H9 (cell line): ENCODE results near the gene CPT1C. TPM values are rescaled to one million over a fixed set of nuclear protein-coding genes. Genes with fewer than 3 reads are reported as not detected.
A peak's percentile ranks its signal among the peaks of the same experiment; 100 is the strongest.
"Not testable (repeated sequence)": the region's sequence is repeated elsewhere in the genome, so short reads cannot be mapped to it uniquely, and the experiment has no call there.

Source experiments
- DNase-seq: peaks from one replicate; pipeline ENCODE4 v3.0.0-alpha.2; 2017
- H2AFZ ChIP-seq: one replicate; pipeline ENCODE4 v1.6.1; 2013; ENCODE audit warnings: mild to moderate bottlenecking, low read length, control low read depth, moderate library complexity
- H2AK5ac ChIP-seq: 2 replicates; pipeline ENCODE4 v1.6.1; 2013; ENCODE audit warnings: low read length, control low read depth, mixed read lengths; ENCODE audit not compliant: insufficient read length
- H2BK120ac ChIP-seq: one replicate; pipeline ENCODE4 v1.6.1; 2013; ENCODE audit warnings: low read depth, mild to moderate bottlenecking, low read length, control low read depth, inconsistent platforms; ENCODE audit not compliant: poor library complexity, severe bottlenecking
- H2BK12ac ChIP-seq: 2 replicates; pipeline ENCODE4 v1.6.1; 2013; ENCODE audit warnings: low read length, control low read depth, mixed read lengths, low read depth; ENCODE audit not compliant: insufficient read length
- H2BK15ac ChIP-seq: 2 replicates; pipeline ENCODE4 v1.6.1; 2013; ENCODE audit warnings: low read depth, low read length, control low read depth
- H2BK20ac ChIP-seq: one replicate; pipeline ENCODE4 v1.6.1; 2013; ENCODE audit warnings: low read depth, mild to moderate bottlenecking, low read length, control low read depth, inconsistent platforms; ENCODE audit not compliant: poor library complexity, severe bottlenecking
- H2BK5ac ChIP-seq: 2 replicates; pipeline ENCODE4 v1.6.1; 2013; ENCODE audit warnings: low read length, control low read depth, mixed read lengths; ENCODE audit not compliant: insufficient read length
- H3K14ac ChIP-seq: 2 replicates; pipeline ENCODE4 v1.6.1; 2013; ENCODE audit warnings: low read length, control low read depth; ENCODE audit not compliant: insufficient read depth
- H3K18ac ChIP-seq: 2 replicates; pipeline ENCODE4 v1.6.1; 2013; ENCODE audit warnings: low read depth, mild to moderate bottlenecking, mixed read lengths, low read length, control low read depth; ENCODE audit not compliant: insufficient read length
- H3K23ac ChIP-seq: 2 replicates; pipeline ENCODE4 v1.6.1; 2013; ENCODE audit warnings: low read length, control low read depth, mixed read lengths, low read depth; ENCODE audit not compliant: insufficient read length
- H3K23me2 ChIP-seq: 2 replicates; pipeline ENCODE4 v1.6.1; 2013; ENCODE audit warnings: low read depth, mild to moderate bottlenecking, mixed read lengths, low read length, control low read depth; ENCODE audit not compliant: insufficient read length, poor library complexity, severe bottlenecking
- H3K27ac ChIP-seq: 2 replicates; pipeline ENCODE4 v1.5.1; 2013; ENCODE audit warnings: low read length, control low read depth, mixed read lengths, low read depth; ENCODE audit not compliant: insufficient read length
- H3K27me3 ChIP-seq: 2 replicates; pipeline ENCODE4 v1.6.1; 2013; ENCODE audit warnings: low read length, control low read depth, inconsistent platforms; ENCODE audit not compliant: insufficient read depth
- H3K4ac ChIP-seq: 2 replicates; pipeline ENCODE4 v1.6.1; 2013; ENCODE audit warnings: low read depth, mild to moderate bottlenecking, control low read depth, inconsistent platforms, low read length, moderate library complexity
- H3K4me1 ChIP-seq: 2 replicates; pipeline ENCODE4 v1.6.1; 2013; ENCODE audit warnings: low read length, control low read depth, inconsistent platforms; ENCODE audit not compliant: insufficient read depth
- H3K4me2 ChIP-seq: 2 replicates; pipeline ENCODE4 v1.6.1; 2013; ENCODE audit warnings: low read length, control low read depth, mixed read lengths; ENCODE audit not compliant: insufficient read length, insufficient read depth
- H3K56ac ChIP-seq: 2 replicates; pipeline ENCODE4 v1.6.1; 2013; ENCODE audit warnings: low read depth, mild to moderate bottlenecking, mixed read lengths, low read length, control low read depth; ENCODE audit not compliant: insufficient read length
- H3K79me1 ChIP-seq: 2 replicates; pipeline ENCODE4 v1.6.1; 2013; ENCODE audit warnings: low read depth, mild to moderate bottlenecking, moderate library complexity, low read length, control low read depth, inconsistent platforms; ENCODE audit not compliant: insufficient read depth, poor library complexity, severe bottlenecking
- H3K79me2 ChIP-seq: 2 replicates; pipeline ENCODE4 v1.6.1; 2013; ENCODE audit warnings: low read length, control low read depth, inconsistent platforms; ENCODE audit not compliant: insufficient read depth
- H3K9ac ChIP-seq: 2 replicates; pipeline ENCODE4 v1.6.1; 2013; ENCODE audit warnings: low read length, control low read depth, mixed read lengths; ENCODE audit not compliant: insufficient read length; ENCODE audit errors: extremely low read depth
- H3K9me3 ChIP-seq: one replicate; pipeline ENCODE4 v1.6.1; 2013; ENCODE audit warnings: low read depth, low read length, inconsistent platforms; ENCODE audit not compliant: control insufficient read depth
- H3T11ph ChIP-seq: one replicate; pipeline ENCODE4 v1.6.1; 2013; ENCODE audit warnings: mild to moderate bottlenecking, low read length, control low read depth, inconsistent platforms
- H4K20me1 ChIP-seq: one replicate; pipeline ENCODE4 v1.6.1; 2013; ENCODE audit not compliant: control insufficient read depth, insufficient read length, insufficient read depth
- H4K5ac ChIP-seq: 2 replicates; pipeline ENCODE4 v1.6.1; 2013; ENCODE audit warnings: low read depth, mild to moderate bottlenecking, mixed read lengths, low read length, control low read depth; ENCODE audit not compliant: insufficient read length
- H4K8ac ChIP-seq: replicated peaks from 2 replicates; pipeline ENCODE4 v1.6.1; 2013; ENCODE audit warnings: low read length, control low read depth, mixed read lengths, low read depth; ENCODE audit not compliant: insufficient read length
- H4K91ac ChIP-seq: 2 replicates; pipeline ENCODE4 v1.6.1; 2013; ENCODE audit warnings: low read depth, mild to moderate bottlenecking, moderate library complexity, mixed read lengths, low read length, control low read depth; ENCODE audit not compliant: insufficient read length
- H3K27ac Mint-ChIP-seq, 3 experiments: 2 replicates in 2 of 3; 3 replicates in 1 of 3; pipeline ENCODE4 v1.8.0; 2020 to 2021; ENCODE audit warnings: mixed read lengths in 3 of 3, mild to moderate bottlenecking in 1 of 3, moderate library complexity in 1 of 3
- H3K27me3 Mint-ChIP-seq: 2 replicates; pipeline ENCODE4 v1.8.0; 2021; ENCODE audit warnings: low read depth, mild to moderate bottlenecking, moderate library complexity, mixed read lengths
- H3K36me3 Mint-ChIP-seq, 3 experiments: 2 replicates in 2 of 3; 3 replicates in 1 of 3; pipeline ENCODE4 v1.8.0; 2020 to 2021; ENCODE audit warnings: low read depth in 3 of 3, mixed read lengths in 3 of 3; ENCODE audit not compliant: insufficient read depth in 1 of 3
- H3K4me1 Mint-ChIP-seq, 2 experiments: 2 replicates each; pipeline ENCODE4 v1.8.0; 2020; ENCODE audit warnings: mixed read lengths in 2 of 2
- H3K4me3 Mint-ChIP-seq, 2 experiments: 2 replicates in 1 of 2; 3 replicates in 1 of 2; pipeline ENCODE4 v1.8.0; 2020 to 2021; ENCODE audit warnings: mild to moderate bottlenecking in 2 of 2, mixed read lengths in 2 of 2, moderate library complexity in 1 of 2
- H3K9me3 Mint-ChIP-seq, 2 experiments: 2 replicates in 1 of 2; 3 replicates in 1 of 2; pipeline ENCODE4 v1.8.0; 2020; ENCODE audit warnings: mild to moderate bottlenecking in 2 of 2, mixed read lengths in 2 of 2, moderate library complexity in 1 of 2
- CTCF ChIP-seq: fragments of 200-600 bp; sonication (generic); conservative IDR thresholded peaks from 3 replicates; pipeline ENCODE4 v1.8.0; 2021; ENCODE audit warnings: antibody characterized with exemption, mild to moderate bottlenecking
- WGBS: extraction: QIAGEN DNeasy Blood & Tissue Kit; methylation state at CpG from one replicate; pipeline ENCODE4 v1.1.7; 2013; ENCODE audit warnings: missing lambda C conversion rate, low lambda C conversion rate, mixed read lengths; ENCODE audit not compliant: insufficient read length; ENCODE audit errors: extremely low coverage; 5-methylcytosine and 5-hydroxymethylcytosine counted together
- total RNA-seq: library from RNA; stranded (reverse); gene quantifications from 2 replicates; pipeline ENCODE4 v1.2.1, GENCODE V29; 2021

Gene CPT1C
- total RNA-seq, 1 experiment from 2014 or later = 74.6 TPM

DNA sequence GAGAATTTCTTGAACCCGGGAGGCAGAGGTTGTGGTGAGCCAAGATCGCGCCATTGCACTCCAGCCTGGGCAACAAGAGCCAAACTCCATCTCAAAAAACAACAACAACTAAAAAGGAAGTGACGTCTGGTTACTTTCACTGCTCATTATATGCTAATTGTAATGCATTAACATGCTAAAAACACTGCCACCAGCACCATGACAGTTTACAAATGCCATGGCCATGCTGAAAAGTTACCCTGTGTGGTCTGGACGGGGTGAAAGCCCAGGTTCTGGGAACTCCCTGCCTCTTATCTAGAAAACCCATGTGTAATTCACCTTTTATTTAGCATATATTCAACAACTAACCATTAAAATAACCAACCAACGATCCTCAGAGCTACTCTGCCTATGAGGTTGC, 28.1 kb downstream of the CPT1C start:
- H3K27ac Mint-ChIP-seq = 0 out of 7 replicates have a peak overlapping the region, but pooled peaks of 1 of the 3 experiments have one; percentile 10

DNA sequence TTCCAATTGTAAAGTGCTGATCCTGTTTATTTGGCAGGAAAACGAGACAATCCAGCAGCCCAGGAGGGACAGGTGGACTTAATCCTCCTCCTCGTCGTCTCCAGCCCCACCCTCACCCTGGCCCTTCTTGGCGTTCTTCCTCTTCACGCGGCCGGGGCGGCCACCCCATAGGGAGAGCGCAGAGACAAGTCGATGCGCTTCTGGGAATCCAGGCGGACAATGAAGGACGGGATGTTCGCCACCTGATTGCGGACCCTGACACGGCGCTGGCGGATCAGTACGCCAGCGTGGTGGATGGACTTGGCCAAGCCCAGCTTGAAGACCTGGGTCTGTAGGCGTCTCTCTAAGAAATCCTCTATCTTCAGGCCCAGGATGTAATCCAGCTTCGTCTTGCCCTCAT, 28.5 kb downstream of the CPT1C start:
- H3K27me3 Mint-ChIP-seq, H3K27ac ChIP-seq, H3K23me2 ChIP-seq, DNase-seq, H3K9ac ChIP-seq, H2BK12ac ChIP-seq, H3K4me3 Mint-ChIP-seq, H3K9me3 Mint-ChIP-seq, H4K91ac ChIP-seq, H3K4me1 Mint-ChIP-seq, H2BK15ac ChIP-seq, H3K23ac ChIP-seq, H2BK20ac ChIP-seq, H3K36me3 Mint-ChIP-seq, H2AFZ ChIP-seq, H2BK5ac ChIP-seq, H4K20me1 ChIP-seq, H3K9me3 ChIP-seq, H4K8ac ChIP-seq, H3K4ac ChIP-seq, H3K79me1 ChIP-seq, H3K79me2 ChIP-seq, H3K27me3 ChIP-seq, H3K4me2 ChIP-seq, H3K4me1 ChIP-seq, H3T11ph ChIP-seq, H2AK5ac ChIP-seq, H3K18ac ChIP-seq, H3K14ac ChIP-seq, H3K56ac ChIP-seq, H4K5ac ChIP-seq, H2BK120ac ChIP-seq: not testable (repeated sequence)
- peak overlapping the region in 2 of 3 experiments; percentile 10 to 40; a peak in 2 of 7 replicates for H3K27ac Mint-ChIP-seq
- WGBS = no CpG with 5 or more reads among the region's 22 CpGs

More for the DNA sequence above, 28.1 kb downstream of the CPT1C start:
- H2BK20ac ChIP-seq = no peak overlapping the region
- H2BK15ac ChIP-seq = no peak overlapping the region
- WGBS = 100% methylated on average over 1 of the region's 6 CpGs
- H3K4me2 ChIP-seq = no peak overlapping the region
- H3K27me3 ChIP-seq = no peaks in the 10 kb centered on the region
- H4K5ac ChIP-seq = no peak overlapping the region
- H4K91ac ChIP-seq = no peak overlapping the region
- H3K27ac ChIP-seq = no peak overlapping the region
- no peak overlapping the region for H2BK12ac ChIP-seq
- no peak overlapping the region for H2BK5ac ChIP-seq
- no peak overlapping the region for H3K56ac ChIP-seq
- no peaks in the 10 kb centered on the region for H3K79me1 ChIP-seq
- no peaks in the 10 kb centered on the region for H3K23me2 ChIP-seq
- H3K14ac ChIP-seq = no peak overlapping the region
- no peak overlapping the region for H3K4ac ChIP-seq
- no peak overlapping the region for H2AK5ac ChIP-seq
- no peak overlapping the region for H2BK120ac ChIP-seq
- DNase-seq = no peak
- H3K9me3 Mint-ChIP-seq = peaks cover 3% of the 10 kb centered on the region in 2 experiments; a peak in 2 of 5 replicates
- no peaks in the 10 kb centered on the region for H3K79me2 ChIP-seq
- no peaks in the 10 kb centered on the region for H4K20me1 ChIP-seq
- H3K9me3 ChIP-seq = no peaks in the 10 kb centered on the region
- H3K23ac ChIP-seq = no peak overlapping the region
- no peak overlapping the region for H3K18ac ChIP-seq
- no peaks in the 10 kb centered on the region for H3K4me1 ChIP-seq
- H2AFZ ChIP-seq = no peak overlapping the region
- no peak overlapping the region for H4K8ac ChIP-seq
- peaks cover 6 to 9% of the 10 kb centered on the region in 2 experiments for H3K4me1 Mint-ChIP-seq
- H3K27me3 Mint-ChIP-seq = peaks cover 2% of the 10 kb centered on the region; the same call in 1 of the 2 replicates
- no peak for TF ChIP-seq CTCF
- H3K4me3 Mint-ChIP-seq = peak overlapping the region in 1 of 2 experiments; percentile 40; a peak in 1 of 5 replicates
- no peak overlapping the region for H3T11ph ChIP-seq
- H3K36me3 Mint-ChIP-seq = peaks cover 2 to 7% (median 3%) of the 10 kb centered on the region in 3 experiments; a peak in 6 of 7 replicates
- no peak overlapping the region for H3K9ac ChIP-seq
